ENCODE measurements around the gene KRTAP5-10.
"Not testable (repeated sequence)": the region's sequence is repeated elsewhere in the genome, so short reads cannot be mapped to it uniquely, and the experiment has no call there.

KRTAP5-10 gene

DNA sequence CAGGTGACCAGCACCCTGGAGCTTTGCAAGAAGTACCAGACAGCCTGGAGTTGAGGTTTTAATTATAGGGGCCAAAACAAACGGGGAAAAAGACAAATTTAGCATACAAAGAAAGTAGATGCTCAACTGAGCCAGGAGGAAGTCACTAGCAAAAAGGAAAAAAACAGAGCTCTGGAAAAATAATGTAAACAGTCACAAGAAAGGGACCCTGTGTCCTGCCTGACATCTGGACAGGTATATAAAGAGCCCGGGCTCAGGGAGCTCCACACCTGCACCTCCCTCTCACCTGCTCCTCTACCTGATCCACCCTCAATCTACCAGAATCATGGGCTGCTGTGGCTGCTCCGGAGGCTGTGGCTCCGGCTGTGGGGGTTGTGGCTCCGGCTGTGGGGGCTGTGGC, at the start of gene KRTAP5-10:
TSS of gene KRTAP5-10 (plus strand) at position 301 of the 400 bp plus-strand sequence. CDS start at position 326, 25 bp downstream.
- DNase-seq (ENCODE audit: low read depth in 3 of 3), result no peak

- DNase-seq (ENCODE audit: low read depth in 3 of 3), result no peak
Measured at GRCh38 chr11:71518506-71519471, 46.6 kb upstream of the KRTAP5-10 start.

- no peak for DNase-seq (ENCODE audit: low read depth in 3 of 3)
Measured at GRCh38 chr11:71519546-71519945, 45.8 kb upstream of the KRTAP5-10 start.

GRCh38 chr11:71525188-71525937, 40.0 kb upstream of the KRTAP5-10 start:
- no peak for DNase-seq (ENCODE audit: low read depth in 3 of 3)

GRCh38 chr11:71525938-71526495, 39.3 kb upstream of the KRTAP5-10 start:
- no peak for DNase-seq (ENCODE audit: low read depth in 3 of 3)

GRCh38 chr11:71526796-71527575, 38.4 kb upstream of the KRTAP5-10 start, which contains the start of gene KRTAP5-7:
KRTAP5-7 (plus strand) TSS chr11:71527267; CDS start chr11:71527301, 34 bp downstream.
- DNase-seq (ENCODE audit: low read depth in 3 of 3), result not testable (repeated sequence)

- no peak for DNase-seq (ENCODE audit: low read depth in 3 of 3)
Measured at GRCh38 chr11:71527576-71528210, 37.7 kb upstream of the KRTAP5-10 start.

- no peak for DNase-seq (ENCODE audit: low read depth in 3 of 3)
Measured at GRCh38 chr11:71530602-71531001, 34.8 kb upstream of the KRTAP5-10 start.

DNA sequence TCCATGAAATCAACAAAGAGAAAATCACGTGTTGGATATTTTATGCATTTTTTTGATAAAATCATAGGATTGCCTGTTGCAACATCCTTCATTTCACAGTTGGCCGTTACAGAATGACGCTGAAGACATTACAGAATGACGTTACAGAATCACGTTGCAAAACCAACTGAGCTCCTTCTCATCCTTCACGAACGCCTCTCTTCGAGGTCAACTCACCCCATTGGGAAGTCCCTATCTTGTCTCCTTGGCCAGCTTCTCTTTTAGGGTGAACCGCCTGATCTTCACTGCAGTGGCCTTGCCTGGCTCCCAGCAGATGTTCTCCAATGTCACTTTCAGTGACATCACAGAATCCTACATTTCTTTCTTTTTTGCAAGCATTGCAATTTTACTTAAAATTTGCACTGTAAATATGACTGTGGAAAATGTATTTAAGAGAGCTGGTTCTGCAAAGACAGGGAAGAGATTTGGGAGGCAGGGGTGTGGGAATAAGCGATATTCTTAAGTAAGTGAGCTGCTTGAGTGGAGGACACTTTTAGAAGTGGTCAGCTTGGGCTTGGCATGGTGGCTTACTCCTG, 33.2 kb upstream of the KRTAP5-10 start:
- no peak for DNase-seq (ENCODE audit: low read depth in 3 of 3)

GRCh38 chr11:71534711-71535608, 30.4 kb upstream of the KRTAP5-10 start:
- not testable (repeated sequence) for DNase-seq (ENCODE audit: low read depth in 3 of 3)

DNA sequence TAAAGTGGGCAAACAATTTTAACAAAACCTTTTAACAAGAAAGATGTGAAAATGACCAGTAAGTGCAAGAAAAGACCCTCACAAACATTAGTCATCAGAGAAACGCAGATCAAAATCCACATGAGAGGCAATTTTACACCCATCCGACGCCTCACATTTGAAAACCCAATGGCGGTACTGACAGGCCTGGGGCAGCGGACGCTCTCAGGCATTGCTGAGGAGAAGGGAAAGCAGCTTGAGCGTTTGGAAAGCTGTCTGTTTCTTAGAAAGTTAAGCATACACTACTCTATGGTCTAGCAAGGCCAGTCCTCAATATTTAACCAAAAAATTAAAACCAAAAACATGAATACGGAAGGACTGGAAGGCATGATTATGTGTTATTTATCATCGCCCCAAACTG, 29.5 kb upstream of the KRTAP5-10 start:
- no peak for DNase-seq (ENCODE audit: low read depth in 3 of 3)

GRCh38 chr11:71537537-71537936, 27.8 kb upstream of the KRTAP5-10 start:
- DNase-seq (ENCODE audit: low read depth in 3 of 3), result no peak

- not testable (repeated sequence) for DNase-seq (ENCODE audit: low read depth in 3 of 3)
Measured at GRCh38 chr11:71537977-71538665, 27.2 kb upstream of the KRTAP5-10 start, which contains the start of gene KRTAP5-8. KRTAP5-8 (plus strand) TSS chr11:71538025; CDS start chr11:71538056, 31 bp downstream.

DNA sequence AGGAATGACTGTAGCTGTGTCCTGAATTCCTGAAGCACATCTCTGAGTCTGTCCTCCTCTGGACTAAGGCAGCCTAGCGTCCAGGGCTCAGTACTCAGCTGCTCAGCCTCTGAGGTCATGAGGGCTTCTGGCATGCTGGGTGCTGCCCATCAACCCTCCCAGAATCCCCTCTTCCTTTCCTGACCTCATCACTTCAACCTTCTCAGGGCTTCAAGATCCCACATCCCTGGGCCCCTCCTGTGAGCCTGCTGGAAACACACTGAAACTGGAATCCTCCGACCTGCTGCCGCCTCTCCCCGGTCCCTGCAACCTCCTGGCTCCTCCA, 26.7 kb upstream of the KRTAP5-10 start:
- DNase-seq (ENCODE audit: low read depth in 3 of 3), result no peak

DNA sequence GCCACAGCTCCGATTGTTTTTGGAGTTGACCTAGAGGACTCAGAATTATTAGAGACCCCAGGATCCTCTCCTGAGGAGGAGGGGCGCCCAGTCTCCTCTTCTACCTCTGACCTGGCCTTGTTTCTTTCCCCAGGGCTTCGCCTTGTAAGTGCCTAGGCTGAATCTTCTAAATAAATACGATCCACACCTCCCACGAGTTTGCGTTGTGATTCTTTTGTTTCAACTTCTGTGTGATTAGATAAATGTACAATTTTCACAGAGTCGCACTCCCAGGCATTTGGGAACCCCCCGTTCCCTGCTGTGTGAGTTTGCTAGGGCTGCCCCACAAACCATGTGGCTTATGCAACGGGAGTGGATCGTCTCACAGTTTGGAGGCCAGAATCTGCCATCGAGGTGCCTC, 26.3 kb upstream of the KRTAP5-10 start:
- DNase-seq (ENCODE audit: low read depth in 3 of 3), result no peak

DNA sequence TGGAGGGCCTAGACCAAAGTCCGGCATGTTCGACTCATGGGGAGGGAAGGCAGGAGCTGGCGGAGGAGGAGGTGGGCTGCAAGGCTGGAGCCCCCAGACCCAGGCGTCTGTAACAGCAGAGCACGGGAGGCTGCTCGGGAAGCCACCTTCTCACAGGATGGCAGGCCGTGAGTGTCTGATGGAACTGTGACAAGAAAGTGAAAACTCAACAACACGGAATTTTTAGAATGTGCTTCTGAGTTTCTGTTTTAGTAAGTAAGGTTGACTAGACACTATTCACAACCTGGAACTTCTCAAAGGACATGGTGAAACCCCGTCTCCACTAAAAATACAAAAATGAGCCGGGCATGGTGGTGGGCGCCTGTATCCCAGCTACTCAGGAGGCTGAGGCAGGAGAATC, 25.4 kb upstream of the KRTAP5-10 start:
- DNase-seq (ENCODE audit: low read depth in 3 of 3), result not testable (repeated sequence)

DNA sequence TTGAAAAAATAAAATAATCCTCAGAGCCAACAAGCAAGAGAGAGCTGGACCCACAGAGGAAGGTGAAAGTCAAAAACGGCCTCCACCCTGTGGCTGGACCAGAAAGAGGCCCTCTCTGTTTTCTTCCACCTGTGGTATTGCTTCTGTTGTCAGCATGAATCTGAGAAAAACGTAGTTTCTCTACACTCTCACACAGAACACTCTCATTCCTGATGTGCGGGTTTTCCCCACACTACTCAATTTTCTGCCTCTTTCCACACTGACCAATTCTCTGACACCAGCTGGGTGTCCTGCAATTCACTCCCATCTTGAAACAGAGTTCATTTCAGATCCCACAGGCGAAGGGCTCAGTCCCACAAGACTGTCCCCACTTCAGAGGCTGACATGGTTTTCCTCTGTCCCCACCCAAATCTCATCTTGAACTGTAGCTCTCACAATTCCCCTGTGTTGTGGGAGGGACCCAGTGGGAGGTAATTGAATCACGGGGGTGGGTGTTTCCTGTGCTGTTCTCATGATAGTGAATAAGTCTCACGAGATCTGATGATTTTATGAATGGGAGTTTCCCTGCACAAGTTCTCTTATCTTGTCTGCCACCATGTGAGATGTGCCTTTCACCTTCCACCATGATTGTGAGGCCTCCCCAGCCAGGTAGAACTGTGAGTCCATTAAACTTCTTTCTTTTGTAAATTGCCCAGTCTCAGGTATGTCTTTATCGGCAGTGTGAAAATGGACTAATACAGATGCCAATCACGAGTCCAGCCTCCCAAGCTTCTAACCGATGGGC, 24.6 kb upstream of the KRTAP5-10 start:
- DNase-seq (ENCODE audit: low read depth in 3 of 3), result not testable (repeated sequence)

DNA sequence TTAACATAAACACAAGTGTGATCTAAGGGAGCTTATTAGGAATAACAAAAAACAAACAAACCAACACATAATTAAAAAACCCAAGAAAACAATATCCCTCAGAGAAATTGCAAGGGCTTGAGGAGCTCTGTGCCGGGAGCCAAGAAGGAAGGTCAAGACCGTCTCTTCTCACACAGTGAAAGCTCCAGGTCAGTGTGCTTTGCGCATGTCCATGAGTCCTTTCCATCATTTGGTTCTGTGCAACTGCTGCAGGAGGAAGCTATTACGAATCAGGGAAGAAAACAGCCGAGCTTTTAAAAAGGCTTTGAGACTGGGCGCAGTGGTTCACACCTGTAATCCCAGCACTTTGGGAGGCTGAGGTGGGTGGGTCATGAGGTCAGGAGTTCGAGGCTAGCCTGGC, 23.0 kb upstream of the KRTAP5-10 start:
- DNase-seq (ENCODE audit: low read depth in 3 of 3), result no peak
